DOHH2 (cell line): Measurements from ENCODE around the gene AFDN.

ENCODE experiments used
- H3F3A ChIP-seq: fragments of 200-600 bp; sonication (generic), shearing (Covaris generic); 2 replicates; pipeline ENCODE4 v1.6.0; 2016; ENCODE audit warnings: antibody characterized with exemption, mild to moderate bottlenecking; ENCODE audit not compliant: control insufficient read depth, insufficient read depth
- H3K27ac ChIP-seq: fragments of 200-600 bp; sonication (generic); 2 replicates; pipeline ENCODE4 v1.5.1; 2014; ENCODE audit warnings: low read depth, mild to moderate bottlenecking, low read length, moderate library complexity
- H3K27me3 ChIP-seq: fragments of 200-600 bp; sonication (generic); 2 replicates; pipeline ENCODE4 v1.6.1; 2014; ENCODE audit warnings: mild to moderate bottlenecking, low read length, mixed read lengths; ENCODE audit not compliant: control insufficient read depth
- H3K36me3 ChIP-seq: fragments of 200-600 bp; sonication (generic); 2 replicates; pipeline ENCODE4 v1.6.1; 2014; ENCODE audit warnings: mild to moderate bottlenecking, low read length, moderate library complexity, mixed read lengths; ENCODE audit not compliant: control insufficient read depth
- H3K4me1 ChIP-seq: fragments of 200-600 bp; sonication (generic); 2 replicates; pipeline ENCODE4 v1.6.1; 2014; ENCODE audit warnings: mild to moderate bottlenecking, low read length, mixed read lengths; ENCODE audit not compliant: control insufficient read depth
- H3K4me2 ChIP-seq: fragments of 200-600 bp; sonication (generic); 2 replicates; pipeline ENCODE4 v1.6.0; 2014; ENCODE audit warnings: mild to moderate bottlenecking, low read length, moderate library complexity
- H3K4me3 ChIP-seq: fragments of 200-600 bp; sonication (generic); 2 replicates; pipeline ENCODE4 v1.5.1; 2014; ENCODE audit warnings: mild to moderate bottlenecking, low read length, mixed read lengths
- H3K79me2 ChIP-seq: fragments of 200-600 bp; sonication (generic); 2 replicates; pipeline ENCODE4 v1.6.1; 2014; ENCODE audit warnings: mild to moderate bottlenecking, low read length, mixed read lengths; ENCODE audit not compliant: control insufficient read depth
- H3K9me2 ChIP-seq: fragments of 200-600 bp; sonication (generic); replicated peaks from 2 replicates; pipeline ENCODE4 v1.6.1; 2014; ENCODE audit warnings: mild to moderate bottlenecking, low read length, mixed read lengths; ENCODE audit not compliant: control insufficient read depth
- H3K9me3 ChIP-seq: fragments of 200-600 bp; sonication (generic); 2 replicates; pipeline ENCODE4 v1.6.1; 2014; ENCODE audit warnings: antibody characterized with exemption, low read length, mixed read lengths; ENCODE audit not compliant: control insufficient read depth, insufficient read depth
- H4K20me1 ChIP-seq: fragments of 200-600 bp; sonication (generic); 2 replicates; pipeline ENCODE4 v1.6.0; 2014; ENCODE audit warnings: low read depth, mild to moderate bottlenecking, antibody characterized with exemption, low read length, moderate library complexity; ENCODE audit not compliant: control insufficient read depth, insufficient read depth
- EZH2phosphoT487 ChIP-seq: fragments of 200-600 bp; sonication (generic); IDR thresholded peaks from 2 replicates; pipeline ENCODE4 v1.6.1; 2017; ENCODE audit warnings: borderline replicate concordance, mild to moderate bottlenecking, antibody characterized with exemption, low read length, moderate library complexity, mixed read lengths
- TF ChIP-seq, protein P1 (sequence below): fragments of 200-600 bp; sonication (generic); IDR thresholded peaks from one replicate; pipeline ENCODE4 v1.5.1; 2014; ENCODE audit warnings: antibody characterized with exemption, mild to moderate bottlenecking, low read depth, low read length; ENCODE audit not compliant: poor library complexity, severe bottlenecking

AFDN gene

GRCh38 chr6:168013250-168013915 is 186.7 kb downstream of the AFDN start:
- H3K4me2 ChIP-seq, result no peak overlapping the region
- no peak for TF ChIP-seq EZH2phosphoT487
- TF ChIP-seq, protein P1, sequence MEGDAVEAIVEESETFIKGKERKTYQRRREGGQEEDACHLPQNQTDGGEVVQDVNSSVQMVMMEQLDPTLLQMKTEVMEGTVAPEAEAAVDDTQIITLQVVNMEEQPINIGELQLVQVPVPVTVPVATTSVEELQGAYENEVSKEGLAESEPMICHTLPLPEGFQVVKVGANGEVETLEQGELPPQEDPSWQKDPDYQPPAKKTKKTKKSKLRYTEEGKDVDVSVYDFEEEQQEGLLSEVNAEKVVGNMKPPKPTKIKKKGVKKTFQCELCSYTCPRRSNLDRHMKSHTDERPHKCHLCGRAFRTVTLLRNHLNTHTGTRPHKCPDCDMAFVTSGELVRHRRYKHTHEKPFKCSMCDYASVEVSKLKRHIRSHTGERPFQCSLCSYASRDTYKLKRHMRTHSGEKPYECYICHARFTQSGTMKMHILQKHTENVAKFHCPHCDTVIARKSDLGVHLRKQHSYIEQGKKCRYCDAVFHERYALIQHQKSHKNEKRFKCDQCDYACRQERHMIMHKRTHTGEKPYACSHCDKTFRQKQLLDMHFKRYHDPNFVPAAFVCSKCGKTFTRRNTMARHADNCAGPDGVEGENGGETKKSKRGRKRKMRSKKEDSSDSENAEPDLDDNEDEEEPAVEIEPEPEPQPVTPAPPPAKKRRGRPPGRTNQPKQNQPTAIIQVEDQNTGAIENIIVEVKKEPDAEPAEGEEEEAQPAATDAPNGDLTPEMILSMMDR, result no peak
- no peaks in the 10 kb centered on the region for H3K9me2 ChIP-seq
- H3K36me3 ChIP-seq, result no peaks in the 10 kb centered on the region
- H3F3A ChIP-seq, result no peaks in the 10 kb centered on the region
- no peak overlapping the region for H3K27ac ChIP-seq
- H3K79me2 ChIP-seq, result no peaks in the 10 kb centered on the region
- no peaks in the 10 kb centered on the region for H3K4me1 ChIP-seq
- H4K20me1 ChIP-seq, result no peaks in the 10 kb centered on the region
- H3K27me3 ChIP-seq, result no peaks in the 10 kb centered on the region
- H3K4me3 ChIP-seq, result no peak overlapping the region
- peaks cover 16% of the 10 kb centered on the region; the same call in 1 of the 2 replicates for H3K9me3 ChIP-seq

DNA sequence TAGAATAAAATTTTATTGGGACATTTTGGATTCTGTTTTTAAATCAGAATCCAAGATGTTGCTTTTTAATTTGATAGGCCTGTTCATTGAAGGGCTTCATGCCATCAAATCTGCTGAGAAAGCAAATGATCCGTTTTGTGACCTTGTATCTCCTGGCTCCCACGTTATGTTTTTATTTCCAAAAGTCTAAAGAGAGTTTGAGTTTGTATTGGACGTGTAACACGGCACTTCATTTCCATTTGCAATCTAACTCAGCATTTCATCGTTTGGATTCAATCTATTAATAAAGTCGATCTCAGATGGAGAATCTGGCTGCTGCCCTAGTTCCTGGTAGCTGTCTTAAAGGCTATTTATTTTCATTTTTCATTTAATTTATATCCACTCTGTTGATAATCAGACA is 187.7 kb downstream of the AFDN start:
- Histone ChIP-seq H3K4me2 (no peak overlapping the region), H3K9me3 (peaks cover 16% of the 10 kb centered on the region; the same call in 1 of the 2 replicates), H3K79me2 (no peaks in the 10 kb centered on the region), H3K4me3 (no peak overlapping the region), H4K20me1 (no peaks in the 10 kb centered on the region), H3K27ac (no peak overlapping the region), H3K4me1 (no peaks in the 10 kb centered on the region), H3F3A (no peaks in the 10 kb centered on the region), H3K36me3 (no peaks in the 10 kb centered on the region), H3K27me3 (no peaks in the 10 kb centered on the region), H3K9me2 (no peaks in the 10 kb centered on the region)
- no peak for TF ChIP-seq EZH2phosphoT487
- TF ChIP-seq, protein P1, result no peak

- Histone ChIP-seq H4K20me1 (no peaks in the 10 kb centered on the region), H3K9me3 (peaks cover 16% of the 10 kb centered on the region; the same call in 1 of the 2 replicates), H3F3A (no peaks in the 10 kb centered on the region), H3K4me2 (no peak overlapping the region), H3K9me2 (no peaks in the 10 kb centered on the region), H3K4me1 (no peaks in the 10 kb centered on the region), H3K27me3 (no peaks in the 10 kb centered on the region), H3K36me3 (no peaks in the 10 kb centered on the region), H3K4me3 (no peak overlapping the region), H3K27ac (no peak overlapping the region), H3K79me2 (no peaks in the 10 kb centered on the region)
- TF ChIP-seq EZH2phosphoT487, result no peak
- TF ChIP-seq, protein P1, result no peak
Measured at GRCh38 chr6:168015009-168015408, 188.3 kb downstream of the AFDN start.
